B cell (primary cell): ENCODE data around the gene IL20RB. TPM values are rescaled to one million over a fixed set of nuclear protein-coding genes. Genes with fewer than 3 reads are reported as not detected.
"Not testable (repeated sequence)": the region's sequence is repeated elsewhere in the genome, so short reads cannot be mapped to it uniquely, and the experiment has no call there.

Experiments used
- ATAC-seq: fragments of 200-7000 bp; cut with Tn5 transposase; one replicate; pipeline ENCODE4 v1.10.0; 2021; ENCODE audit warnings: low read depth, mild to moderate bottlenecking, moderate number of reproducible peaks, moderate library complexity
- CTCF ChIA-PET: fragments of 350-600 bp; sonication (Branson Sonifier 250); formaldehyde crosslinking; loops from one replicate; lab custom pipeline; 2021; ENCODE audit warnings: antibody characterized with exemption, inconsistent platforms; lab: Charles Lee
- POLR2A ChIA-PET: fragments of 350-600 bp; sonication (Branson Sonifier 250); formaldehyde crosslinking; loops from one replicate; lab custom pipeline; 2021; ENCODE audit warnings: antibody characterized with exemption; lab: Charles Lee
- DNase-seq: peaks from one replicate; pipeline ENCODE4 v3.0.0; 2013
- H2AFZ ChIP-seq: 2 replicates; pipeline ENCODE4 v1.6.1; 2012; ENCODE audit warnings: mild to moderate bottlenecking, low read depth, low read length; ENCODE audit not compliant: insufficient read depth, poor library complexity, severe bottlenecking
- H3K27ac ChIP-seq, 2 donors: 1 replicate in 1 of 2; 2 replicates in 1 of 2; pipeline ENCODE4 v1.5.1; 2012 to 2013; ENCODE audit warnings: low read length in 2 of 2, mild to moderate bottlenecking in 2 of 2, moderate library complexity in 1 of 2
- H3K27me3 ChIP-seq, 4 experiments: fragments of 200-600 bp in 1 of 4; sonication (generic) in 1 of 4; replicated peaks in 1 of 4; 1 replicate in 2 of 4; 2 replicates in 2 of 4; pipeline versions ENCODE4 v1.6.1 to v1.7.0; 2013 to 2016; ENCODE audit warnings: low read length in 3 of 4, mild to moderate bottlenecking in 2 of 4, mixed read lengths in 1 of 4, moderate library complexity in 1 of 4; ENCODE audit not compliant: insufficient read depth in 4 of 4, control insufficient read depth in 3 of 4; ENCODE audit errors: control extremely low read depth in 1 of 4
- H3K36me3 ChIP-seq, 2 experiments: replicated peaks in 1 of 2; 1 replicate in 1 of 2; 2 replicates in 1 of 2; pipeline versions ENCODE4 v1.6.1 to v1.7.1; 2013; ENCODE audit warnings: low read length in 1 of 2; ENCODE audit not compliant: insufficient read depth in 2 of 2, control insufficient read depth in 1 of 2; ENCODE audit errors: control extremely low read depth in 1 of 2, extremely low read depth in 1 of 2
- H3K4me1 ChIP-seq, 2 donors: fragments of 200-600 bp in 1 of 2; sonication (generic) in 1 of 2; 1 replicate in 1 of 2; 2 replicates in 1 of 2; pipeline versions ENCODE4 v1.5.1 to v1.6.1; 2013 to 2017; ENCODE audit warnings: low read length in 2 of 2; ENCODE audit not compliant: control insufficient read depth in 2 of 2, insufficient read depth in 2 of 2
- H3K4me2 ChIP-seq: replicated peaks from 2 replicates; pipeline ENCODE3; 2012; ENCODE audit warnings: mild to moderate bottlenecking, low read depth, low read length; ENCODE audit not compliant: poor library complexity, severe bottlenecking
- H3K4me3 ChIP-seq, 5 experiments: fragments of 200-600 bp in 1 of 5; sonication (generic) in 1 of 5; 1 replicate in 3 of 5; 2 replicates in 2 of 5; pipeline versions ENCODE4 v1.5.1 to v1.7.0; 2011 to 2016; ENCODE audit warnings: low read length in 4 of 5, mild to moderate bottlenecking in 4 of 5, low read depth in 2 of 5, control low read depth in 1 of 5, moderate library complexity in 1 of 5; ENCODE audit not compliant: insufficient read depth in 1 of 5; ENCODE audit errors: control extremely low read depth in 1 of 5, extremely low read depth in 1 of 5
- H3K79me2 ChIP-seq: fragments of 200-600 bp; sonication (generic); one replicate; pipeline ENCODE4 v1.6.0; 2016; ENCODE audit warnings: low read length; ENCODE audit not compliant: control insufficient read depth, insufficient read depth
- H3K9ac ChIP-seq: fragments of 200-600 bp; sonication (generic); 2 replicates; pipeline ENCODE4 v1.6.1; 2017; ENCODE audit warnings: mild to moderate bottlenecking, low read length, moderate library complexity
- H3K9me3 ChIP-seq, 3 donors: one replicate each; pipeline versions ENCODE4 v1.6.1 to v1.7.1; 2013; ENCODE audit warnings: low read length in 2 of 3; ENCODE audit not compliant: control insufficient read depth in 2 of 3, insufficient read depth in 1 of 3; ENCODE audit errors: control extremely low read depth in 1 of 3
- H4K20me1 ChIP-seq: 2 replicates; pipeline ENCODE4 v1.6.0; 2012; ENCODE audit warnings: mild to moderate bottlenecking, low read length; ENCODE audit not compliant: insufficient read depth, control insufficient read depth, poor library complexity, severe bottlenecking
- H3K27ac Mint-ChIP-seq: one replicate; pipeline ENCODE4 v1.8.0; 2021; ENCODE audit warnings: mixed read lengths
- H3K27me3 Mint-ChIP-seq: one replicate; pipeline ENCODE4 v1.8.0; 2021; ENCODE audit warnings: mixed read lengths
- H3K4me1 Mint-ChIP-seq: one replicate; pipeline ENCODE4 v1.8.0; 2021; ENCODE audit warnings: mixed read lengths
- H3K4me3 Mint-ChIP-seq: one replicate; pipeline ENCODE4 v1.8.0; 2021; ENCODE audit warnings: mixed read lengths
- H3K9me3 Mint-ChIP-seq: one replicate; pipeline ENCODE4 v1.8.0; 2022; ENCODE audit warnings: mixed read lengths; ENCODE audit not compliant: insufficient read depth
- EZH2 ChIP-seq: IDR thresholded peaks from 2 replicates; pipeline ENCODE4 v1.6.1; 2012; ENCODE audit warnings: borderline replicate concordance, low read depth, mild to moderate bottlenecking, moderate library complexity, low read length; ENCODE audit not compliant: insufficient read depth, poor library complexity, severe bottlenecking
- WGBS: methylation state at CpG from one replicate; pipeline ENCODE4 v1.1.5; 2013; ENCODE audit warnings: missing lambda C conversion rate; ENCODE audit not compliant: insufficient coverage; 5-methylcytosine and 5-hydroxymethylcytosine counted together
- intact Hi-C: fragments of 100-400 bp; cut with micrococcal nuclease; formaldehyde crosslinking; loops from one replicate; pipeline ENCODE4 v1.10.0; 2022
- polyA plus RNA-seq: library from polyadenylated mRNA; depleted of rRNA; stranded (reverse); fragments of >200 nt; gene quantifications from 2 replicates; pipeline ENCODE4 v1.2.3, GENCODE V29; 2012
- total RNA-seq, 2 donors: library from RNA; stranded (reverse); fragments of 120-200 nt in 1 of 2; gene quantifications; 1 replicate in 1 of 2; 2 replicates in 1 of 2; pipeline versions ENCODE4 v1.2.3 to v1.2.4, GENCODE V29; 2013 to 2022
- TF ChIP-seq, protein P1 (sequence below): fragments of 200-600 bp; IDR thresholded peaks from one replicate; pipeline ENCODE4 v1.8.0; 2022; ENCODE audit warnings: antibody characterized with exemption, mild to moderate bottlenecking

Gene IL20RB
- total and polyA plus RNA-seq, 2 donors (not counting 1 experiment from before 2014, with no cell fraction given): 0.22 to 0.84 TPM

DNA sequence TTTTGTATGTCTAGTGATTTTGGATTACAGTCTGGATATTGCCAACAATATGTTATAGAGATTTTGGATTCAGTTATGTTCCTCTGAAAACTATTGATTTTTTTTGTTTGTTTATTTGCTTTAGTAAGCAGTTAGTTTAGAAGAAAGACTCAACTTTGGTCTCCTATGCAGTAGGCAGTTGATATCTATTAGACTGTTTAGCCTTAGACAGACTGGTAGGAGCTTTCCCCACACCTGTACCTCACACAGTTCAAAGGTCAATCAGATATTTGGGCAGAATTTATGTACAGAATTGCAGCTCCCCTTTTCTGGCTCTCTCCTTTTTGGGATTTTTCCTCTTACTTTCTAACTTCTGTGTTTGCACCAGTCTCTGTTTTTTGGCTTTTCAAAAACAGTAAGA, 42.3 kb downstream of the IL20RB start:
- Histone ChIP-seq H2AFZ (no peak overlapping the region), H3K9me3 (no peaks in the 10 kb centered on the region), H3K27me3 (no peaks in the 10 kb centered on the region), H3K27ac (no peak overlapping the region), H3K4me1 (no peaks in the 10 kb centered on the region), H3K36me3 (no peaks in the 10 kb centered on the region), H3K4me3 (no peak overlapping the region), H4K20me1 (no peaks in the 10 kb centered on the region), H3K4me2 (no peak overlapping the region), H3K9ac (no peak overlapping the region), H3K79me2 (no peaks in the 10 kb centered on the region)
- DNase-seq: no peak
- no peaks in the 10 kb centered on the region for H3K9me3 Mint-ChIP-seq
- TF ChIP-seq EZH2: no peak
- TF ChIP-seq, protein P1, sequence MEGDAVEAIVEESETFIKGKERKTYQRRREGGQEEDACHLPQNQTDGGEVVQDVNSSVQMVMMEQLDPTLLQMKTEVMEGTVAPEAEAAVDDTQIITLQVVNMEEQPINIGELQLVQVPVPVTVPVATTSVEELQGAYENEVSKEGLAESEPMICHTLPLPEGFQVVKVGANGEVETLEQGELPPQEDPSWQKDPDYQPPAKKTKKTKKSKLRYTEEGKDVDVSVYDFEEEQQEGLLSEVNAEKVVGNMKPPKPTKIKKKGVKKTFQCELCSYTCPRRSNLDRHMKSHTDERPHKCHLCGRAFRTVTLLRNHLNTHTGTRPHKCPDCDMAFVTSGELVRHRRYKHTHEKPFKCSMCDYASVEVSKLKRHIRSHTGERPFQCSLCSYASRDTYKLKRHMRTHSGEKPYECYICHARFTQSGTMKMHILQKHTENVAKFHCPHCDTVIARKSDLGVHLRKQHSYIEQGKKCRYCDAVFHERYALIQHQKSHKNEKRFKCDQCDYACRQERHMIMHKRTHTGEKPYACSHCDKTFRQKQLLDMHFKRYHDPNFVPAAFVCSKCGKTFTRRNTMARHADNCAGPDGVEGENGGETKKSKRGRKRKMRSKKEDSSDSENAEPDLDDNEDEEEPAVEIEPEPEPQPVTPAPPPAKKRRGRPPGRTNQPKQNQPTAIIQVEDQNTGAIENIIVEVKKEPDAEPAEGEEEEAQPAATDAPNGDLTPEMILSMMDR: no peak
- no peak for ATAC-seq
- intact Hi-C loops: no loop called here
- CTCF ChIA-PET: interaction anchor here (0.6 to 1.6 kb wide), 4 partner anchors 12 to 791 kb away, joined by 3 to 8 read pairs (median 4); no protein-coding TSS in a partner anchor
- H3K4me1 Mint-ChIP-seq: peaks cover 5% of the 10 kb centered on the region
- no peaks in the 10 kb centered on the region for H3K27me3 Mint-ChIP-seq
- POLR2A ChIA-PET: no interaction called here
- H3K4me3 Mint-ChIP-seq: no peak overlapping the region
- H3K27ac Mint-ChIP-seq: no peak overlapping the region

DNA sequence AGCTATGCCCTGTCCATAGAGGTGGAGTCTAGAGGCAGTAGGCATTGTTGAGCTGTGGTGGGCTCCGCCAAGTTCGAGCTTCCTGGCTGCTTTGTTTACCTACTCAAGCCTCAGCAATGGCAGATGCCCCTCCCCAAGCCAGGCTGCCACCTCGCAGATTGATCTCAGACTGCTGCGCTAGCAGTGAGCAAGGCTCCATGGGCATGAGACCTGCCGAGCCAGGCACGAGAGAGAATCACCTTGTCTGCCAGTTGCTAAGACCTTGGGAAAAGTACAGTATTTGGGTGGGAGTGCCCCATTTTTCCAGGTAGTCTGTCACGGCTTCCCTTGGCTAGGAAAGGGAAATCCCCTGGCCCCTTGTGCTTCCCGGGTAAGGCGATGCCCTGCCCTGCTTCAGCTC, 49.6 kb downstream of the IL20RB start:
- ATAC-seq, H3K9ac ChIP-seq, H3K27ac Mint-ChIP-seq, H3K36me3 ChIP-seq, H4K20me1 ChIP-seq, H3K9me3 ChIP-seq, DNase-seq, H3K27me3 ChIP-seq, POLR2A ChIA-PET, H3K4me2 ChIP-seq, H3K9me3 Mint-ChIP-seq, H3K4me3 Mint-ChIP-seq, intact Hi-C loops, H3K4me1 ChIP-seq, H3K4me1 Mint-ChIP-seq, H3K79me2 ChIP-seq, H3K27me3 Mint-ChIP-seq, H3K27ac ChIP-seq, H3K4me3 ChIP-seq, H2AFZ ChIP-seq: not testable (repeated sequence)
- 97% methylated on average over 9 of the region's 9 CpGs for WGBS
- CTCF ChIA-PET: interaction anchor here (0.8 kb wide), 1 partner anchor 8 kb away, joined by 4 read pairs; no protein-coding TSS in a partner anchor
